Neural cell (in vitro differentiated cells): ENCODE data around the gene CTNNA1. TPM values are rescaled to one million over a fixed set of nuclear protein-coding genes. Genes with fewer than 3 reads are reported as not detected.

ENCODE experiments used
- H2AFZ ChIP-seq: fragments of 200-600, 300-800 bp; sonication (generic), shearing (Covaris generic); 2 replicates; pipeline ENCODE4 v1.6.0; 2014; ENCODE audit warnings: low read depth, mild to moderate bottlenecking, antibody characterized with exemption, low read length, moderate library complexity
- H3F3A ChIP-seq: fragments of 200-600 bp; shearing (Covaris generic); 2 replicates; pipeline ENCODE4 v1.6.1; 2016; ENCODE audit warnings: mild to moderate bottlenecking, moderate library complexity, mixed read lengths, antibody characterized with exemption, low read length; ENCODE audit not compliant: insufficient read depth, poor library complexity, severe bottlenecking
- H3K27ac ChIP-seq: fragments of 200-600, 300-800 bp; sonication (generic), shearing (Covaris generic); 2 replicates; pipeline ENCODE4 v1.5.1; 2014; ENCODE audit warnings: mild to moderate bottlenecking, low read length, moderate library complexity
- H3K27me3 ChIP-seq: fragments of 300-800, 200-600 bp; sonication (generic), shearing (Covaris generic); 2 replicates; pipeline ENCODE4 v1.6.0; 2014; ENCODE audit warnings: mild to moderate bottlenecking, low read depth, low read length, moderate library complexity; ENCODE audit not compliant: insufficient read depth
- H3K36me3 ChIP-seq: fragments of 300-800, 200-600 bp; sonication (generic), shearing (Covaris generic); 2 replicates; pipeline ENCODE4 v1.5.1; 2014; ENCODE audit warnings: mild to moderate bottlenecking, antibody characterized with exemption, low read length, moderate library complexity; ENCODE audit not compliant: insufficient read depth
- H3K4me2 ChIP-seq: fragments of 300-800, 200-600 bp; sonication (generic), shearing (Covaris generic); 2 replicates; pipeline ENCODE4 v1.6.0; 2014; ENCODE audit warnings: mild to moderate bottlenecking, low read length
- H3K4me3 ChIP-seq: fragments of 300-800, 200-600 bp; sonication (generic), shearing (Covaris generic); 2 replicates; pipeline ENCODE4 v1.5.1; 2014; ENCODE audit warnings: mild to moderate bottlenecking, low read length, moderate library complexity
- H3K79me2 ChIP-seq: fragments of 200-600 bp; shearing (Covaris generic); replicated peaks from 2 replicates; pipeline ENCODE4 v1.6.0; 2014; ENCODE audit warnings: mild to moderate bottlenecking, low read length, moderate library complexity; ENCODE audit not compliant: insufficient read depth
- H3K9ac ChIP-seq: fragments of 300-800, 200-600 bp; sonication (generic), shearing (Covaris generic); 2 replicates; pipeline ENCODE4 v1.6.1; 2016; ENCODE audit warnings: mild to moderate bottlenecking, low read length, mixed read lengths
- H3K9me2 ChIP-seq: fragments of 200-600 bp; shearing (Covaris generic); 2 replicates; pipeline ENCODE4 v1.6.1; 2016; ENCODE audit warnings: mild to moderate bottlenecking, low read length, mixed read lengths; ENCODE audit not compliant: insufficient read depth
- H3K9me3 ChIP-seq: fragments of 200-600, 300-800 bp; sonication (generic), shearing (Covaris generic); 2 replicates; pipeline ENCODE4 v1.6.1; 2016; ENCODE audit warnings: mild to moderate bottlenecking, mixed run types, low read length, moderate library complexity, mixed read lengths
- H4K20me1 ChIP-seq: fragments of 200-600 bp; shearing (Covaris generic); 2 replicates; pipeline ENCODE4 v1.6.1; 2016; ENCODE audit warnings: mild to moderate bottlenecking, mixed run types; ENCODE audit not compliant: insufficient read depth
- CTCF ChIP-seq: fragments of 450-650 bp; IDR thresholded peaks from 2 replicates; pipeline ENCODE4 v1.5.1; 2014; ENCODE audit warnings: antibody characterized with exemption, mild to moderate bottlenecking, moderate library complexity; ENCODE audit not compliant: poor library complexity, severe bottlenecking
- EP300 ChIP-seq: fragments of 450-650 bp; conservative IDR thresholded peaks from 2 replicates; pipeline ENCODE4 v1.6.1; 2014; ENCODE audit warnings: antibody characterized with exemption, mild to moderate bottlenecking, moderate library complexity; ENCODE audit not compliant: poor library complexity, severe bottlenecking
- EZH2 ChIP-seq: fragments of 200-600, 300-800 bp; shearing (Covaris generic), sonication (generic); IDR thresholded peaks from 2 replicates; pipeline ENCODE4 v1.6.1; 2014; ENCODE audit warnings: antibody characterized with exemption, low read length, borderline replicate concordance, mild to moderate bottlenecking; ENCODE audit not compliant: insufficient read depth, poor library complexity, severe bottlenecking
- MXI1 ChIP-seq: fragments of 450-650 bp; conservative IDR thresholded peaks from 2 replicates; pipeline ENCODE4 v1.6.1; 2014; ENCODE audit warnings: antibody characterized with exemption, mild to moderate bottlenecking; ENCODE audit not compliant: poor library complexity, severe bottlenecking
- POLR2AphosphoS5 ChIP-seq: IDR thresholded peaks from 2 replicates; pipeline ENCODE4 v1.6.1; 2012
- RAD21 ChIP-seq: fragments of 450-650 bp; conservative IDR thresholded peaks from 2 replicates; pipeline ENCODE4 v1.6.1; 2014; ENCODE audit warnings: antibody characterized with exemption, mild to moderate bottlenecking, moderate library complexity
- REST ChIP-seq: IDR thresholded peaks from 2 replicates; pipeline ENCODE4 v1.6.1; 2012; ENCODE audit warnings: borderline replicate concordance
- SMC3 ChIP-seq: fragments of 450-650 bp; conservative IDR thresholded peaks from 2 replicates; pipeline ENCODE4 v1.6.1; 2014; ENCODE audit warnings: antibody characterized with exemption, mild to moderate bottlenecking, moderate library complexity; ENCODE audit not compliant: poor library complexity
- TAF1 ChIP-seq: IDR thresholded peaks from 2 replicates; pipeline ENCODE4 v1.6.1; 2012; ENCODE audit warnings: low read depth
- polyA plus RNA-seq: library from polyadenylated mRNA; depleted of rRNA; stranded (reverse); fragments of >200 nt; gene quantifications from 2 replicates; pipeline ENCODE4 v1.2.3, GENCODE V29; 2014

The CTNNA1 gene
- polyA plus RNA-seq, 1 donor from 2014 or later: 87.9 TPM

- no peaks in the 10 kb centered on the region for H3K9me3 ChIP-seq
- H3K4me3 ChIP-seq: no peak overlapping the region
- no peaks in the 10 kb centered on the region for H3K79me2 ChIP-seq
Observed at GRCh38 chr5:138732466-138732865, 20.8 kb upstream of the CTNNA1 start.

GRCh38 chr5:138732933-138733332 lies 20.3 kb upstream of the CTNNA1 start:
- H3K4me3 ChIP-seq: no peak overlapping the region
- no peaks in the 10 kb centered on the region for H3K79me2 ChIP-seq
- H4K20me1 ChIP-seq: no peaks in the 10 kb centered on the region
- H3K9ac ChIP-seq: no peak overlapping the region
- no peaks in the 10 kb centered on the region for H3K9me3 ChIP-seq
- H3K27ac ChIP-seq: no peak overlapping the region
- H2AFZ ChIP-seq: no peak overlapping the region
- H3K9me2 ChIP-seq: no peaks in the 10 kb centered on the region
- H3F3A ChIP-seq: no peaks in the 10 kb centered on the region
- H3K27me3 ChIP-seq: no peaks in the 10 kb centered on the region
- no peaks in the 10 kb centered on the region for H3K36me3 ChIP-seq
- no peak overlapping the region for H3K4me2 ChIP-seq
- TF ChIP-seq SMC3 (no peak), POLR2AphosphoS5 (peak; percentile 61), EZH2 (no peak), EP300 (peak; percentile 78), MXI1 (no peak), TAF1 (no peak), RAD21 (no peak), CTCF (no peak)

More at GRCh38 chr5:138732466-138732865, 20.8 kb upstream of the CTNNA1 start:
- no peak overlapping the region for H3K27ac ChIP-seq
- no peak overlapping the region for H3K9ac ChIP-seq
- no peak overlapping the region for H3K4me2 ChIP-seq
- no peaks in the 10 kb centered on the region for H3K27me3 ChIP-seq
- H3F3A ChIP-seq: no peaks in the 10 kb centered on the region
- no peaks in the 10 kb centered on the region for H3K36me3 ChIP-seq
- no peaks in the 10 kb centered on the region for H4K20me1 ChIP-seq
- no peaks in the 10 kb centered on the region for H3K9me2 ChIP-seq
- TF ChIP-seq CTCF (no peak), RAD21 (no peak), EP300 (no peak), MXI1 (no peak), POLR2AphosphoS5 (no peak), REST (no peak), SMC3 (no peak), EZH2 (no peak), TAF1 (no peak)
- no peak overlapping the region for H2AFZ ChIP-seq
